ENCODE results near the gene SOX6. TPM values are rescaled to one million over a fixed set of nuclear protein-coding genes. Genes with fewer than 3 reads are reported as not detected.

SOX6 gene
- total RNA-seq, 1 donor from 2014 or later, result 24.9 TPM

- no peak overlapping the region for H3K27ac Mint-ChIP-seq
- no peak overlapping the region for H3K4me3 Mint-ChIP-seq
Measured at GRCh38 chr11:16318320-16318719, 38.0 kb downstream of the SOX6 start.

GRCh38 chr11:16317712-16318111 is 38.6 kb downstream of the SOX6 start:
- no peaks in the 10 kb centered on the region for H3K9me3 Mint-ChIP-seq
- H3K36me3 Mint-ChIP-seq, result no peaks in the 10 kb centered on the region
- no peak overlapping the region for H3K4me3 Mint-ChIP-seq
- DNase-seq (ENCODE audit: extremely low spot score, unreplicated experiment), result no peak
- no peak for TF ChIP-seq CTCF (conservative IDR thresholded peaks at IDR 0.05)
- no peaks in the 10 kb centered on the region for H3K27me3 Mint-ChIP-seq
- no peaks in the 10 kb centered on the region for H3K4me1 Mint-ChIP-seq (ENCODE audit: unreplicated experiment)
- no peak overlapping the region for H3K27ac Mint-ChIP-seq

More at GRCh38 chr11:16318320-16318719, 38.0 kb downstream of the SOX6 start:
- DNase-seq (ENCODE audit: extremely low spot score, unreplicated experiment), result no peak
- no peaks in the 10 kb centered on the region for H3K27me3 Mint-ChIP-seq
- no peak for TF ChIP-seq CTCF (conservative IDR thresholded peaks at IDR 0.05)
- no peaks in the 10 kb centered on the region for H3K4me1 Mint-ChIP-seq (ENCODE audit: unreplicated experiment)
- no peaks in the 10 kb centered on the region for H3K36me3 Mint-ChIP-seq
- no peaks in the 10 kb centered on the region for H3K9me3 Mint-ChIP-seq

GRCh38 chr11:16313846-16314245 is 42.5 kb downstream of the SOX6 start:
- no peak for TF ChIP-seq CTCF (conservative IDR thresholded peaks at IDR 0.05)
- H3K27me3 Mint-ChIP-seq, result no peaks in the 10 kb centered on the region
- no peaks in the 10 kb centered on the region for H3K9me3 Mint-ChIP-seq
- H3K4me3 Mint-ChIP-seq, result no peak overlapping the region
- peaks cover 2% of the 10 kb centered on the region for H3K4me1 Mint-ChIP-seq (ENCODE audit: unreplicated experiment)
- no peak for DNase-seq (ENCODE audit: extremely low spot score, unreplicated experiment)
- no peaks in the 10 kb centered on the region for H3K36me3 Mint-ChIP-seq
- no peak overlapping the region for H3K27ac Mint-ChIP-seq

GRCh38 chr11:16312233-16312765 is 44.0 kb downstream of the SOX6 start:
- DNase-seq (ENCODE audit: extremely low spot score, unreplicated experiment), result no peak
- TF ChIP-seq CTCF (conservative IDR thresholded peaks at IDR 0.05), result no peak
- no peak overlapping the region for H3K4me3 Mint-ChIP-seq
- H3K27ac Mint-ChIP-seq, result no peak overlapping the region
- no peaks in the 10 kb centered on the region for H3K9me3 Mint-ChIP-seq
- H3K27me3 Mint-ChIP-seq, result peaks cover 3% of the 10 kb centered on the region
- peaks cover 5% of the 10 kb centered on the region for H3K4me1 Mint-ChIP-seq (ENCODE audit: unreplicated experiment)
- H3K36me3 Mint-ChIP-seq, result no peaks in the 10 kb centered on the region

- H3K4me3 Mint-ChIP-seq, result no peak overlapping the region
- no peaks in the 10 kb centered on the region for H3K36me3 Mint-ChIP-seq
- H3K4me1 Mint-ChIP-seq (ENCODE audit: unreplicated experiment), result peaks cover 5% of the 10 kb centered on the region
- peaks cover 5% of the 10 kb centered on the region for H3K27me3 Mint-ChIP-seq
- DNase-seq (ENCODE audit: extremely low spot score, unreplicated experiment), result no peak
- no peaks in the 10 kb centered on the region for H3K9me3 Mint-ChIP-seq
- H3K27ac Mint-ChIP-seq, result no peak overlapping the region
- no peak for TF ChIP-seq CTCF (conservative IDR thresholded peaks at IDR 0.05)
Measured at GRCh38 chr11:16311831-16312230, 44.5 kb downstream of the SOX6 start.

GRCh38 chr11:16310943-16311342 is 45.4 kb downstream of the SOX6 start:
- Mint-ChIP-seq H3K27me3 (peaks cover 7% of the 10 kb centered on the region), H3K9me3 (no peaks in the 10 kb centered on the region)
- TF ChIP-seq CTCF (conservative IDR thresholded peaks at IDR 0.05), result no peak

More at GRCh38 chr11:16310943-16311342, 45.4 kb downstream of the SOX6 start:
- H3K36me3 Mint-ChIP-seq, result no peaks in the 10 kb centered on the region
- H3K4me1 Mint-ChIP-seq (ENCODE audit: unreplicated experiment), result peaks cover 5% of the 10 kb centered on the region
- no peak for DNase-seq (ENCODE audit: extremely low spot score, unreplicated experiment)
- no peak overlapping the region for H3K4me3 Mint-ChIP-seq
- H3K27ac Mint-ChIP-seq, result no peak overlapping the region

Measured in type B pancreatic cell (in vitro differentiated cells).